ENCODE results near the gene MOK.

The MOK gene

GRCh38 chr14:102231476-102232347 is 73.3 kb downstream of the MOK start:
- no peak overlapping the region for H3K9ac ChIP-seq (ENCODE audit: low read length)
- TF ChIP-seq EZH2phosphoT487 (IDR thresholded peaks at IDR 0.05; ENCODE audit: low read depth) = no peak

DNA sequence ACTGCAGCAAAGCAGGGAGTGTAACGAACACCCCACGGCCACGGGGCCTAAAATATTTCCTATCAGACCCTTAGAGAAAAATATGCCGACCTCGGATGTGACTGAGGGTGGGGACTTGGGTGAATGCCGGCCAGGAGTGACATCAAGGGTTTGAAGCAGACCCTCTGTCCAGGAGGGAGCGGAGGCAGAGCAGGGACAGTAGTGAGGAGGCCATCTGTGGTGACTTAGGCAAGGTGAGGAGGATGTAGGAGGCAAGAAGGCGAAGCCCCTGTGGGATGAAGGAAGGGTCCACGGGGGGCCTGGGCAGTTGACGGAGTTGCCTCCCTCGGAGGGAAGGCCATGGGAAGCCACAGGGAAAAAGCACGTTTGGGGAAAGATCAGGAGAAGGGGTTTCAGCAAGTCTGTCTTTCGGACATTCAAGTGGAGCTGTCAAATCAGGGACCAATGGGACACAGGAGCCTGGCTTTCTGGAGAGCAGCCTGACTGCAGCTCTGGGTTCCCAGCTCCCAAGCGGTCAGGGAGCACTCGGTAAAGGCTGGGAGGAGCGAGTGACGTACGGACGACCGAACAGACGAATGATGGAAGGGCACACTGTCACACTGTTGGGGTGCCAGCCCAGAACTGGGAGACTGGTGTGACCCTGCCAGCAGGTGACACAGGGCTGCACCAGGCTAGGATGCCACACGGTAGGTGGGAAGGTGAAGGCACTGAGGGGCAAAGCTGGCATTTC is 74.3 kb downstream of the MOK start:
- Histone ChIP-seq H3K36me3 (replicated peaks; ENCODE audit: low read depth, low read length) (no peaks in the 10 kb centered on the region), H4K20me1 (ENCODE audit: insufficient read depth, low read length) (no peaks in the 10 kb centered on the region), H3K27ac (ENCODE audit: low read length) (no peak overlapping the region), H3K27me3 (ENCODE audit: low read depth, low read length) (no peaks in the 10 kb centered on the region), H2AFZ (ENCODE audit: low read depth, low read length) (no peak overlapping the region), H3K79me2 (ENCODE audit: low read length) (no peaks in the 10 kb centered on the region), H3K9ac (ENCODE audit: low read length) (no peak overlapping the region), H3K4me2 (ENCODE audit: low read length) (no peak overlapping the region), H3K4me1 (ENCODE audit: low read length) (peaks cover 2% of the 10 kb centered on the region; the same call in 1 of the 2 replicates), H3K9me3 (ENCODE audit: insufficient read depth, low read length) (no peaks in the 10 kb centered on the region), H3K4me3 (ENCODE audit: low read length) (no peak overlapping the region)
- TF ChIP-seq, protein P1, sequence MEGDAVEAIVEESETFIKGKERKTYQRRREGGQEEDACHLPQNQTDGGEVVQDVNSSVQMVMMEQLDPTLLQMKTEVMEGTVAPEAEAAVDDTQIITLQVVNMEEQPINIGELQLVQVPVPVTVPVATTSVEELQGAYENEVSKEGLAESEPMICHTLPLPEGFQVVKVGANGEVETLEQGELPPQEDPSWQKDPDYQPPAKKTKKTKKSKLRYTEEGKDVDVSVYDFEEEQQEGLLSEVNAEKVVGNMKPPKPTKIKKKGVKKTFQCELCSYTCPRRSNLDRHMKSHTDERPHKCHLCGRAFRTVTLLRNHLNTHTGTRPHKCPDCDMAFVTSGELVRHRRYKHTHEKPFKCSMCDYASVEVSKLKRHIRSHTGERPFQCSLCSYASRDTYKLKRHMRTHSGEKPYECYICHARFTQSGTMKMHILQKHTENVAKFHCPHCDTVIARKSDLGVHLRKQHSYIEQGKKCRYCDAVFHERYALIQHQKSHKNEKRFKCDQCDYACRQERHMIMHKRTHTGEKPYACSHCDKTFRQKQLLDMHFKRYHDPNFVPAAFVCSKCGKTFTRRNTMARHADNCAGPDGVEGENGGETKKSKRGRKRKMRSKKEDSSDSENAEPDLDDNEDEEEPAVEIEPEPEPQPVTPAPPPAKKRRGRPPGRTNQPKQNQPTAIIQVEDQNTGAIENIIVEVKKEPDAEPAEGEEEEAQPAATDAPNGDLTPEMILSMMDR (IDR thresholded peaks at IDR 0.05; ENCODE audit: low read depth, low read length) = no peak
- no peak for TF ChIP-seq EZH2phosphoT487 (IDR thresholded peaks at IDR 0.05; ENCODE audit: low read depth)

More at GRCh38 chr14:102231476-102232347, 73.3 kb downstream of the MOK start:
- no peak overlapping the region for H3K4me2 ChIP-seq (ENCODE audit: low read length)
- H3K4me3 ChIP-seq (ENCODE audit: low read length) = no peak overlapping the region
- H3K79me2 ChIP-seq (ENCODE audit: low read length) = no peaks in the 10 kb centered on the region
- 0 out of 2 replicates have a peak, but pooled peaks cover under 1% of the 10 kb centered on the region for H3K27me3 ChIP-seq (ENCODE audit: low read depth, low read length)
- H4K20me1 ChIP-seq (ENCODE audit: insufficient read depth, low read length) = no peaks in the 10 kb centered on the region
- peaks cover 2% of the 10 kb centered on the region; the same call in 1 of the 2 replicates for H3K4me1 ChIP-seq (ENCODE audit: low read length)
- no peak overlapping the region for H2AFZ ChIP-seq (ENCODE audit: low read depth, low read length)
- no peak overlapping the region for H3K27ac ChIP-seq (ENCODE audit: low read length)
- no peaks in the 10 kb centered on the region for H3K36me3 ChIP-seq (replicated peaks; ENCODE audit: low read depth, low read length)
- H3K9me3 ChIP-seq (ENCODE audit: insufficient read depth, low read length) = no peaks in the 10 kb centered on the region

- no peaks in the 10 kb centered on the region for H3K27me3 ChIP-seq (ENCODE audit: low read depth, low read length)
- H3K27ac ChIP-seq (ENCODE audit: low read length) = no peak overlapping the region
- H3K9ac ChIP-seq (ENCODE audit: low read length) = no peak overlapping the region
- no peaks in the 10 kb centered on the region for H3K36me3 ChIP-seq (replicated peaks; ENCODE audit: low read depth, low read length)
- no peaks in the 10 kb centered on the region for H3K4me1 ChIP-seq (ENCODE audit: low read length)
- no peak overlapping the region for H3K4me3 ChIP-seq (ENCODE audit: low read length)
- H4K20me1 ChIP-seq (ENCODE audit: insufficient read depth, low read length) = no peaks in the 10 kb centered on the region
- TF ChIP-seq, protein P1 (IDR thresholded peaks at IDR 0.05; ENCODE audit: low read depth, low read length) = no peak
- no peak for TF ChIP-seq EZH2phosphoT487 (IDR thresholded peaks at IDR 0.05; ENCODE audit: low read depth)
- H3K4me2 ChIP-seq (ENCODE audit: low read length) = no peak overlapping the region
- H3K9me3 ChIP-seq (ENCODE audit: insufficient read depth, low read length) = no peaks in the 10 kb centered on the region
- no peaks in the 10 kb centered on the region for H3K79me2 ChIP-seq (ENCODE audit: low read length)
- no peak overlapping the region for H2AFZ ChIP-seq (ENCODE audit: low read depth, low read length)
These were observed 75.2 kb downstream of the MOK start for GRCh38 chr14:102229739-102230092.

DNA sequence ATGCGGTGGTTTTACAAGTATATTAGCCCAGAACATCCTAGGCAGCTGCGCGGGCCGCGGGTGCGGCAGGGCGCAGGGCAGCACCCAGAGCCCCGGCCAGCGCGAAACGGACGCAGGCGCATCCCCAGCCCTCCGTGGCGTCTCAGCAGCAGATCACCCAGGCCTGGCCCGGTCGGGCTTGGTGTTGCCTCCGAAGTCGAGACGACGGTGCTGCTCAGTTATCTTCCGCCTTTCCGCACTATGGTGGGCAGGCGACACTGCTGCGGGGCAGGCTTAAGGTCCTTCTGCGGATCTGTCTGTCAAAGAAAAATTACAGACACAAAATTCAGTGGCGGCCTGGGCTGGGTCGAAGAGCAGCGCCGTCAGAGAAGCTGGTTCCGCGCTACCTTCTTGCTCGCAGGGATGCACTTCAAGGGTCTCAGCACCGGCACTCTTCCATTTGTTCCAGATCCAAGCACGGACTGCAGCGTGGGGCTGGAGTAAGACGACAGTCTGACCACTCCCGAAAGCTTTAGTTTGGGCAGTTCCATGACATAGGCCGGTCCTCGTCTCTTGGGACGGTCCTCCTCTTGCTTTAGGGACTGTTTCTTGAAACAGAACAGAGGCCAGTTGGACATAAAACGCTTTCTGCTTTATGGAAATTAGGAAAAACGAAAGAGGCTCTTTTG is 75.8 kb downstream of the MOK start:
- Histone ChIP-seq H3K27ac (ENCODE audit: low read length) (no peak overlapping the region), H3K4me3 (ENCODE audit: low read length) (no peak overlapping the region), H3K9ac (ENCODE audit: low read length) (no peak overlapping the region), H3K4me1 (ENCODE audit: low read length) (no peaks in the 10 kb centered on the region), H4K20me1 (ENCODE audit: insufficient read depth, low read length) (no peaks in the 10 kb centered on the region), H3K9me3 (ENCODE audit: insufficient read depth, low read length) (no peaks in the 10 kb centered on the region), H3K79me2 (ENCODE audit: low read length) (no peaks in the 10 kb centered on the region), H3K36me3 (replicated peaks; ENCODE audit: low read depth, low read length) (no peaks in the 10 kb centered on the region), H2AFZ (ENCODE audit: low read depth, low read length) (no peak overlapping the region), H3K4me2 (ENCODE audit: low read length) (no peak overlapping the region), H3K27me3 (ENCODE audit: low read depth, low read length) (no peaks in the 10 kb centered on the region)
- TF ChIP-seq EZH2phosphoT487 (IDR thresholded peaks at IDR 0.05; ENCODE audit: low read depth) = no peak
- TF ChIP-seq, protein P1 (IDR thresholded peaks at IDR 0.05; ENCODE audit: low read depth, low read length) = no peak

All from OCI-LY3 (cell line).